ENCODE data around the gene ZNF687.

Gene ZNF687, protein sequence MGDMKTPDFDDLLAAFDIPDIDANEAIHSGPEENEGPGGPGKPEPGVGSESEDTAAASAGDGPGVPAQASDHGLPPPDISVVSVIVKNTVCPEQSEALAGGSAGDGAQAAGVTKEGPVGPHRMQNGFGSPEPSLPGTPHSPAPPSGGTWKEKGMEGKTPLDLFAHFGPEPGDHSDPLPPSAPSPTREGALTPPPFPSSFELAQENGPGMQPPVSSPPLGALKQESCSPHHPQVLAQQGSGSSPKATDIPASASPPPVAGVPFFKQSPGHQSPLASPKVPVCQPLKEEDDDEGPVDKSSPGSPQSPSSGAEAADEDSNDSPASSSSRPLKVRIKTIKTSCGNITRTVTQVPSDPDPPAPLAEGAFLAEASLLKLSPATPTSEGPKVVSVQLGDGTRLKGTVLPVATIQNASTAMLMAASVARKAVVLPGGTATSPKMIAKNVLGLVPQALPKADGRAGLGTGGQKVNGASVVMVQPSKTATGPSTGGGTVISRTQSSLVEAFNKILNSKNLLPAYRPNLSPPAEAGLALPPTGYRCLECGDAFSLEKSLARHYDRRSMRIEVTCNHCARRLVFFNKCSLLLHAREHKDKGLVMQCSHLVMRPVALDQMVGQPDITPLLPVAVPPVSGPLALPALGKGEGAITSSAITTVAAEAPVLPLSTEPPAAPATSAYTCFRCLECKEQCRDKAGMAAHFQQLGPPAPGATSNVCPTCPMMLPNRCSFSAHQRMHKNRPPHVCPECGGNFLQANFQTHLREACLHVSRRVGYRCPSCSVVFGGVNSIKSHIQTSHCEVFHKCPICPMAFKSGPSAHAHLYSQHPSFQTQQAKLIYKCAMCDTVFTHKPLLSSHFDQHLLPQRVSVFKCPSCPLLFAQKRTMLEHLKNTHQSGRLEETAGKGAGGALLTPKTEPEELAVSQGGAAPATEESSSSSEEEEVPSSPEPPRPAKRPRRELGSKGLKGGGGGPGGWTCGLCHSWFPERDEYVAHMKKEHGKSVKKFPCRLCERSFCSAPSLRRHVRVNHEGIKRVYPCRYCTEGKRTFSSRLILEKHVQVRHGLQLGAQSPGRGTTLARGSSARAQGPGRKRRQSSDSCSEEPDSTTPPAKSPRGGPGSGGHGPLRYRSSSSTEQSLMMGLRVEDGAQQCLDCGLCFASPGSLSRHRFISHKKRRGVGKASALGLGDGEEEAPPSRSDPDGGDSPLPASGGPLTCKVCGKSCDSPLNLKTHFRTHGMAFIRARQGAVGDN

DNA sequence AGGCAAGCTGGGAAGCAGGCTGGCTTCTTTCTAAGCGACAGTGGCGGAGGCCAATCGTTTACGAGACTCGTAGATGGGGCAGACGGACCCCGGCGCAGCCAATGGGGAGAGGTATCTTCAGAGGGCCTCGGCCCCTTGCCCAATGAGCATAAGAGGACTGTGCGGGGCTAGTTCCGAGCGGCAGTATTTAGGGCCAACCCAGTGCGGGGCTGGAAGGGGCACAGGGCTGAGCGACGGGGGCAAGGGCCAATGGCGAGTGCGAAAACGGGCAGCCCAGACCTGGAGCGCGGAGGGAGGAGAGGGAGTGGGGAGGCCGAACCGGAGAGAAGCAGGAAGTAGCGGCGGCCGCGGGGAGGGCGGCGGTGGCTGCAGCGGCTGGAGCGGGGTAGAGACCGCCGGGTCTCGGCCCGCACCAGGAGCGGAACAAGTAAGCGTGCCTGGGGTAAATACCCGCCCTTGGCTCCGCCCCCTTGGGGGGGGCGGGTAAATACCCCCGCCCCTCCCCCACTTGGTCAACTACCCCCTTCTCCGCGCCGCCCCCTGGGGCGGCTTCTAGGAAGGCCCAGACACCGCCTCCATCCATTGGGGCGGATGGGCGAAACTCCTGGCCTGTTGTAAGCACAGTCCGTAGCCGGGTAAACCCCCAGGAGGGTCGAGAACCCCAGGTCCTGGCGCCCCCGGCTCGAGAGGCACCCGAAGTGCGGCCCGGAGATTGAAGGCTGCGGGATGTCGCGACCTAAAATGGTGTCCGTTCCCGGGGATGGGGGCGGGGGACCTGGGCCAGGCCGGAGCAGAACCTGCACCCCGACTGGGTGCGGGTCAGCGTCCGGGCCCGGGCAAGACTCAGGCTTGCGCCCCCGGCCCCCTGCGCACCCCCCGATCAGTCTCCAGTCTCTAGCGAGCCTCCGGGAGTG, at the start of gene ZNF687:
ZNF687 (plus strand) TSS at position 331 of the 914 bp plus-strand sequence. CDS start 3,993 bp downstream, outside the sequence.
- in situ Hi-C loops (cut with HindIII; ENCODE audit: low pct_unique_long_range_greater_than_20kb, low sequenced_read_pairs), result no loop called here
- TF ChIP-seq JUND (IDR thresholded peaks at IDR 0.05; ENCODE audit: low read depth), result no peak
- peak; percentile 99 to 100 for DNase-seq (ENCODE audit: low read depth in 1 of 2, low spot score in 1 of 2)

GRCh38 chr1:151235235-151235634, 46.9 kb upstream of the ZNF687 start:
- in situ Hi-C loops (cut with HindIII; ENCODE audit: low pct_unique_long_range_greater_than_20kb, low sequenced_read_pairs), result no loop called here
- no peak for TF ChIP-seq JUND (IDR thresholded peaks at IDR 0.05; ENCODE audit: low read depth)
- no peak for DNase-seq (ENCODE audit: low read depth in 1 of 2, low spot score in 1 of 2)

- in situ Hi-C loops (cut with HindIII; ENCODE audit: low pct_unique_long_range_greater_than_20kb, low sequenced_read_pairs), result no loop called here
- no peak for TF ChIP-seq JUND (IDR thresholded peaks at IDR 0.05; ENCODE audit: low read depth)
- no peak for DNase-seq (ENCODE audit: low read depth in 1 of 2, low spot score in 1 of 2)
Observed at GRCh38 chr1:151237678-151238466, 44.2 kb upstream of the ZNF687 start.

- DNase-seq (ENCODE audit: low read depth in 1 of 2, low spot score in 1 of 2), result no peak
- in situ Hi-C loops (cut with HindIII; ENCODE audit: low pct_unique_long_range_greater_than_20kb, low sequenced_read_pairs), result no loop called here
- TF ChIP-seq JUND (IDR thresholded peaks at IDR 0.05; ENCODE audit: low read depth), result no peak
Observed at GRCh38 chr1:151238467-151238739, 43.7 kb upstream of the ZNF687 start.

DNA sequence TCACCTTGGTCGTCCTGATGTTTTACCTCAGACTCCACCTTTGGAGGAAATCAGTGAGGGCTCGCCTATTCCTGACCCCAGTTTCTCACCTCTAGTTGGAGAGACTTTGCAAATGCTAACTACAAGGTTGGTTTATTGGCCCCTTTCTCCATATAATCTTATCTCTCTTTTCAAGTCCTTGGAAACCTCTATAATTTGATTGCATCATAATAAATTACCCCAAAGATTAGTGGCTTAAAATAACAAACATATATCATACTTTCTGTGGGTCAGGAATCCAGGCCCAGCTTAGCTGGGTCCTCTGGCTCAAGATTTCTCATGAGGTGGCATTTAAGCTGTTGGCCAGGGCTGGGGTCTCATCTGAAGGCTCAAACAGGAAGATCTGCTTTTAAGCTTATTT, 39.7 kb upstream of the ZNF687 start:
- no peak for DNase-seq (ENCODE audit: low read depth in 1 of 2, low spot score in 1 of 2)
- TF ChIP-seq JUND (IDR thresholded peaks at IDR 0.05; ENCODE audit: low read depth), result no peak
- in situ Hi-C loops (cut with HindIII; ENCODE audit: low pct_unique_long_range_greater_than_20kb, low sequenced_read_pairs), result no loop called here

- no peak for DNase-seq (ENCODE audit: low read depth in 1 of 2, low spot score in 1 of 2)
- no peak for TF ChIP-seq JUND (IDR thresholded peaks at IDR 0.05; ENCODE audit: low read depth)
- in situ Hi-C loops (cut with HindIII; ENCODE audit: low pct_unique_long_range_greater_than_20kb, low sequenced_read_pairs), result no loop called here
Observed at GRCh38 chr1:151243683-151244216, 38.3 kb upstream of the ZNF687 start.

- DNase-seq (ENCODE audit: low read depth in 1 of 2, low spot score in 1 of 2), result no peak
- in situ Hi-C loops (cut with HindIII; ENCODE audit: low pct_unique_long_range_greater_than_20kb, low sequenced_read_pairs), result no loop called here
- no peak for TF ChIP-seq JUND (IDR thresholded peaks at IDR 0.05; ENCODE audit: low read depth)
Observed at GRCh38 chr1:151246786-151247185, 35.3 kb upstream of the ZNF687 start.

- TF ChIP-seq JUND (IDR thresholded peaks at IDR 0.05; ENCODE audit: low read depth), result no peak
- in situ Hi-C loops (cut with HindIII; ENCODE audit: low pct_unique_long_range_greater_than_20kb, low sequenced_read_pairs), result no loop called here
- DNase-seq (ENCODE audit: low read depth in 1 of 2, low spot score in 1 of 2), result peak; percentile 65 to 86
Observed at GRCh38 chr1:151251656-151252470, 30.2 kb upstream of the ZNF687 start.

DNA sequence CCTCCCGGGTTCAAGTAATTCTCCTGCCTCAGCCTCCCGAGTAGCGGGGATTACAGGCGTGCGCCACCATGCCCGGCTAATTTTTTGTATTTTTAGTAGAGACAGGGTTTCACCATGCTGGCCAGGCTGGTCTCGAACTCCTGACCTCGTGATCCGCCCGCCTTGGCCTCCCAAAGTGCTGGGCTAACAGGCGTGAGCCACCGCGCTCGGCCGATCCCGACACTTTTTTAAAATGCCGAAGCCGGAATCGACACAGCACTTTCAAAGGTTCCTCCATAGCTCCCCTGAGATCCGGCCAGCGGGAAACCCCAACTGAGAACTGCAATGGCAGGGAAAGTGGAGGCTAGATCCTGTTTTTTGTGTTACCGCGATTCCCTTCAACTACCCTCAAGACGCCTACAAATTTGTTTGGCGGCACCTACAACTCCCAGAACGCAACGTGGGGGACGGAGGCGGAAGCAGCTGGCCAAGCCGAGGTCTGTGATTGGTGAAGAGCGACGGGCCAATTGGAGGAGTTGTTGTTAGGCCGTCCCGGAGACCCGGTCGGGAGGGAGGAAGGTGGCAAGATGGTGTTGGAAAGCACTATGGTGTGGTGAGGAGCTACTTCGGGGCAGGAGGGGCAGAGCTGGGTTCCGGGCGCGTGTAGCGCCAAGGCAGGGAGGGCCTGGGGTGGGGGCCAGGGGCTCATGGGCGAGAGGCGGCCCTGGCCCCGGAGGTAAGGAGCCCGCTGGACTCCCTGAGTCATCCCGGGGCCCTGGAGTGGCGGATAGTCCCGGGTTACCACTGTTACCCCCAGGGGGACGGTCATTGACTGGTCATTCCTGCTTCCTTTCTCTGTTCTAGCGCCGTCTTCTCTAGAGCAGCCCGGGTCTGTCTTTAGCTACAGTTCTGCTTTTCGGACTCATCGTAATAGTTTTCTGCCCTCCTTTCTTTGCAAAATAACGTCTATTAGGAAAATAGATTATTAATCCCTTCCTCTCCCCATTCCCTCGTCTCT, 27.6 kb upstream of the ZNF687 start, which contains the start of gene PSMD4:
PSMD4 (plus strand) TSS at position 518 of the 997 bp plus-strand sequence; CDS start at position 567, 49 bp downstream.
- TF ChIP-seq JUND (IDR thresholded peaks at IDR 0.05; ENCODE audit: low read depth), result no peak
- DNase-seq (ENCODE audit: low read depth in 1 of 2, low spot score in 1 of 2), result peak; percentile 98 to 99
- in situ Hi-C loops (cut with HindIII; ENCODE audit: low pct_unique_long_range_greater_than_20kb, low sequenced_read_pairs), result no loop called here

Measured in T47D (cell line).